ENCODE data around the gene ELAVL4.

The ELAVL4 gene

DNA sequence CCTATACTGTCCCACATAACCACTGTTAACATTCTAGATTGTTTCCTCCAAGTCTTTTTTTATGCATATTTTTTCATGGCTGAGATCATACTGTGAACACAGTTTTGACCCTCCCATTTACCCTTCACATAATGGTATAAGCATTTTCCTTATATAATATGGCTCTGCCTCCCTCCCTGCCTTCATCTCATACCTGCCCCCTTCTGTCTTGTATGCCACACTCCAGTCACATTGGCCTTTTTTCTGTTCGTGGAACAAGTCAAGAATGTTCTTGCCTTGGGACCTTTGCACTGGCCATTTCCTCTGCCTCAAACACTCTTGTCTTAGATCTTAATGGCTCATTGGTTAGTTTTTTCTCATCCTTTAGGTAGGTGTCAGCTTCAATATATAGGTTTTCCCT is 24.3 kb upstream of the ELAVL4 start:
- no peak overlapping the region for H3K4me3 ChIP-seq (replicated peaks in 1 of 2; ENCODE audit: low read depth in 2 of 2, low read length in 2 of 2)
- no peak for DNase-seq (ENCODE audit: low read depth in 2 of 2)
- TF ChIP-seq, protein P1, sequence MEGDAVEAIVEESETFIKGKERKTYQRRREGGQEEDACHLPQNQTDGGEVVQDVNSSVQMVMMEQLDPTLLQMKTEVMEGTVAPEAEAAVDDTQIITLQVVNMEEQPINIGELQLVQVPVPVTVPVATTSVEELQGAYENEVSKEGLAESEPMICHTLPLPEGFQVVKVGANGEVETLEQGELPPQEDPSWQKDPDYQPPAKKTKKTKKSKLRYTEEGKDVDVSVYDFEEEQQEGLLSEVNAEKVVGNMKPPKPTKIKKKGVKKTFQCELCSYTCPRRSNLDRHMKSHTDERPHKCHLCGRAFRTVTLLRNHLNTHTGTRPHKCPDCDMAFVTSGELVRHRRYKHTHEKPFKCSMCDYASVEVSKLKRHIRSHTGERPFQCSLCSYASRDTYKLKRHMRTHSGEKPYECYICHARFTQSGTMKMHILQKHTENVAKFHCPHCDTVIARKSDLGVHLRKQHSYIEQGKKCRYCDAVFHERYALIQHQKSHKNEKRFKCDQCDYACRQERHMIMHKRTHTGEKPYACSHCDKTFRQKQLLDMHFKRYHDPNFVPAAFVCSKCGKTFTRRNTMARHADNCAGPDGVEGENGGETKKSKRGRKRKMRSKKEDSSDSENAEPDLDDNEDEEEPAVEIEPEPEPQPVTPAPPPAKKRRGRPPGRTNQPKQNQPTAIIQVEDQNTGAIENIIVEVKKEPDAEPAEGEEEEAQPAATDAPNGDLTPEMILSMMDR (IDR thresholded peaks at IDR 0.05; ENCODE audit: low read depth, low read length), result no peak

DNA sequence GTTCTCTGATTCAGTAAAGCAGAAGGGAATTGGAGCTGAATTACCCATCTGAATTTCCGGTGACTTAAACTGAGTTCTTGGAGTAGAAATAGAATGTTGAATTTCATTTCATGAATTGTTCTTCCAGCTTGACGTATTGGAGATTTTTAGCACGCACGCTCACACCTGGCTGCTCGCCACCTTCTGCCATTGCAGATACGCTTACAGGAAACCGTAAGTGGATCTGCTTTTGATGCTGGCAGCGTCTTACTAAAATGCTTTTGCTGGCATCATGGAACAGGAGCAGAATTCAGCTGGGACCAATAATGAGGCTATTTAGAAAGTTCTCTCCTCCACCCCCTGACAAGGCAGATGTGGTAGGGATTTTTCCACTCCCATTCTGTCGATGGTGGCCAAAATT is 17.7 kb upstream of the ELAVL4 start:
- no peak overlapping the region for H3K4me3 ChIP-seq (replicated peaks in 1 of 2; ENCODE audit: low read depth in 2 of 2, low read length in 2 of 2)
- TF ChIP-seq, protein P1 (IDR thresholded peaks at IDR 0.05; ENCODE audit: low read depth, low read length), result no peak
- no peak for DNase-seq (ENCODE audit: low read depth in 2 of 2)

DNA sequence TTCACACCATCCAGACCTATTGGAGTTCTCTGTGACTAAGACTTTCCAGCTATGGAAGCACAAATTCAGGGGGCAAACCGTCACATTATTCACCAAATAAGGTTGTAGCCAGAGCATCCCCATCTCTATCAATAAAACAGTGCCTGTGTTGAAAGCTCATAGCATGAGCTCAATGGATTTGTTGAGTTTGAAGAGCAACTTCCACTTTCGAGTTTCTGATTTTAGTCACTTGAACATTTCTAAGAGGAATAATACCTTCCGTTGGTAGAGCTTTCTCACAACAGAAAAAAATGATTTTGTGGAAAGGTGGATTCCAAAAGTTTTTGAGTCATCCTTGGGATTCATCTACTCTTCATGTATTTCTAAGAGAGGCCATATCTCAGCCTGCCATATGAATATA is 13.0 kb upstream of the ELAVL4 start:
- no peak for DNase-seq (ENCODE audit: low read depth in 2 of 2)
- TF ChIP-seq, protein P1 (IDR thresholded peaks at IDR 0.05; ENCODE audit: low read depth, low read length), result no peak
- no peak overlapping the region for H3K4me3 ChIP-seq (replicated peaks in 1 of 2; ENCODE audit: low read depth in 2 of 2, low read length in 2 of 2)

- DNase-seq (ENCODE audit: low read depth in 2 of 2), result no peak
- TF ChIP-seq, protein P1 (IDR thresholded peaks at IDR 0.05; ENCODE audit: low read depth, low read length), result no peak
- H3K4me3 ChIP-seq (replicated peaks in 1 of 2; ENCODE audit: low read depth in 2 of 2, low read length in 2 of 2), result no peak overlapping the region
These were observed 11.6 kb upstream of the ELAVL4 start for GRCh38 chr1:50097021-50097679.

GRCh38 chr1:50097791-50098190 is 10.9 kb upstream of the ELAVL4 start:
- H3K4me3 ChIP-seq (replicated peaks in 1 of 2; ENCODE audit: low read depth in 2 of 2, low read length in 2 of 2), result no peak overlapping the region
- TF ChIP-seq, protein P1 (IDR thresholded peaks at IDR 0.05; ENCODE audit: low read depth, low read length), result no peak
- DNase-seq (ENCODE audit: low read depth in 2 of 2), result no peak

GRCh38 chr1:50098591-50099021 is 10.1 kb upstream of the ELAVL4 start:
- TF ChIP-seq, protein P1 (IDR thresholded peaks at IDR 0.05; ENCODE audit: low read depth, low read length), result no peak
- DNase-seq (ENCODE audit: low read depth in 2 of 2), result no peak
- H3K4me3 ChIP-seq (replicated peaks in 1 of 2; ENCODE audit: low read depth in 2 of 2, low read length in 2 of 2), result no peak overlapping the region

- TF ChIP-seq, protein P1 (IDR thresholded peaks at IDR 0.05; ENCODE audit: low read depth, low read length), result no peak
- no peak for DNase-seq (ENCODE audit: low read depth in 2 of 2)
- no peak overlapping the region for H3K4me3 ChIP-seq (replicated peaks in 1 of 2; ENCODE audit: low read depth in 2 of 2, low read length in 2 of 2)
These were observed 9.1 kb upstream of the ELAVL4 start for GRCh38 chr1:50099654-50100053.

All from cardiac fibroblast (primary cell).